ENCODE results near the gene KL. TPM values are rescaled to one million over a fixed set of nuclear protein-coding genes. Genes with fewer than 3 reads are reported as not detected.

KL gene
- total RNA-seq, 2 donors from 2014 or later = 1.1 to 1.9 TPM

- Histone ChIP-seq H3K4me3 (no peak overlapping the region), H3K27ac (no peak overlapping the region), H3K4me1 (ENCODE audit: control insufficient read depth in 1 of 2, low read depth in 2 of 2) (no peaks in the 10 kb centered on the region), H3K27me3 (replicated peaks; ENCODE audit: insufficient read depth) (no peaks in the 10 kb centered on the region), H3K9me3 (no peaks in the 10 kb centered on the region), H3K36me3 (no peaks in the 10 kb centered on the region)
- no peak for TF ChIP-seq CTCF (IDR thresholded peaks at IDR 0.05)
- DNase-seq (ENCODE audit: low spot score) = no peak
- no peak for ATAC-seq (ENCODE audit: insufficient number of reproducible peaks, low FRiP score, low read depth)
Observed at GRCh38 chr13:32989290-32989667, 26.9 kb upstream of the KL start.

GRCh38 chr13:32989942-32990341 lies 26.3 kb upstream of the KL start:
- no peaks in the 10 kb centered on the region for H3K9me3 ChIP-seq

GRCh38 chr13:32993145-32993544 lies 23.1 kb upstream of the KL start:
- Histone ChIP-seq H3K27ac (no peak overlapping the region), H3K4me3 (no peak overlapping the region), H3K36me3 (no peaks in the 10 kb centered on the region), H3K9me3 (no peaks in the 10 kb centered on the region), H3K4me1 (ENCODE audit: control insufficient read depth in 1 of 2, low read depth in 2 of 2) (no peaks in the 10 kb centered on the region), H3K27me3 (replicated peaks; ENCODE audit: insufficient read depth) (no peaks in the 10 kb centered on the region)
- DNase-seq (ENCODE audit: low spot score) (no peak), ATAC-seq (ENCODE audit: insufficient number of reproducible peaks, low FRiP score, low read depth) (no peak)
- no peak for TF ChIP-seq CTCF (IDR thresholded peaks at IDR 0.05)

More at GRCh38 chr13:32989942-32990341, 26.3 kb upstream of the KL start:
- H3K36me3 ChIP-seq = no peaks in the 10 kb centered on the region
- H3K4me3 ChIP-seq = no peak overlapping the region
- no peak overlapping the region for H3K27ac ChIP-seq
- no peaks in the 10 kb centered on the region for H3K27me3 ChIP-seq (replicated peaks; ENCODE audit: insufficient read depth)
- no peak for DNase-seq (ENCODE audit: low spot score)
- H3K4me1 ChIP-seq (ENCODE audit: control insufficient read depth in 1 of 2, low read depth in 2 of 2) = no peaks in the 10 kb centered on the region
- no peak for ATAC-seq (ENCODE audit: insufficient number of reproducible peaks, low FRiP score, low read depth)
- TF ChIP-seq CTCF (IDR thresholded peaks at IDR 0.05) = no peak

- no peak overlapping the region for H3K4me3 ChIP-seq
- H3K36me3 ChIP-seq = no peaks in the 10 kb centered on the region
- no peak overlapping the region for H3K27ac ChIP-seq
- ATAC-seq (ENCODE audit: insufficient number of reproducible peaks, low FRiP score, low read depth) (no peak), DNase-seq (ENCODE audit: low spot score) (no peak)
- H3K27me3 ChIP-seq (replicated peaks; ENCODE audit: insufficient read depth) = no peaks in the 10 kb centered on the region
- no peak for TF ChIP-seq CTCF (IDR thresholded peaks at IDR 0.05)
- H3K4me1 ChIP-seq (ENCODE audit: control insufficient read depth in 1 of 2, low read depth in 2 of 2) = no peaks in the 10 kb centered on the region
- no peaks in the 10 kb centered on the region for H3K9me3 ChIP-seq
Observed at GRCh38 chr13:32997399-32997798, 18.8 kb upstream of the KL start.

- no peaks in the 10 kb centered on the region for H3K27me3 ChIP-seq (replicated peaks; ENCODE audit: insufficient read depth)
- no peak for ATAC-seq (ENCODE audit: insufficient number of reproducible peaks, low FRiP score, low read depth)
- H3K4me1 ChIP-seq (ENCODE audit: control insufficient read depth in 1 of 2, low read depth in 2 of 2) = no peaks in the 10 kb centered on the region
- H3K36me3 ChIP-seq = no peaks in the 10 kb centered on the region
- H3K9me3 ChIP-seq = no peaks in the 10 kb centered on the region
- H3K4me3 ChIP-seq = no peak overlapping the region
- H3K27ac ChIP-seq = no peak overlapping the region
- no peak for DNase-seq (ENCODE audit: low spot score)
- TF ChIP-seq CTCF (IDR thresholded peaks at IDR 0.05) = no peak
Observed at GRCh38 chr13:32998966-32999365, 17.3 kb upstream of the KL start.
